Neural progenitor cell (in vitro differentiated cells): ENCODE data around the gene KCTD4. TPM values are rescaled to one million over a fixed set of nuclear protein-coding genes. Genes with fewer than 3 reads are reported as not detected.

ENCODE experiments used
- DNase-seq: peaks from one replicate; pipeline ENCODE4 v3.0.0-alpha.2; 2016; ENCODE audit warnings: low spot score
- H2AFZ ChIP-seq: fragments of 200-600 bp; sonication (generic); replicated peaks from 2 replicates; pipeline ENCODE4 v1.6.1; 2016; ENCODE audit warnings: antibody characterized with exemption
- H3F3A ChIP-seq: fragments of 200-600 bp; sonication (generic); 2 replicates; pipeline ENCODE4 v1.6.1; 2016; ENCODE audit warnings: antibody characterized with exemption, low read depth
- H3K27ac ChIP-seq: fragments of 200-600 bp; sonication (generic); 2 replicates; pipeline ENCODE4 v1.5.1; 2016; ENCODE audit warnings: mild to moderate bottlenecking
- H3K27me3 ChIP-seq: fragments of 200-600 bp; sonication (generic); 2 replicates; pipeline ENCODE4 v1.6.1; 2016; ENCODE audit warnings: mild to moderate bottlenecking, moderate library complexity
- H3K36me3 ChIP-seq: fragments of 200-600 bp; sonication (generic); 2 replicates; pipeline ENCODE4 v1.5.1; 2016
- H3K4me1 ChIP-seq: fragments of 200-600 bp; sonication (generic); 2 replicates; pipeline ENCODE4 v1.6.1; 2016; ENCODE audit warnings: mixed run types
- H3K4me2 ChIP-seq: fragments of 200-600 bp; sonication (generic); 2 replicates; pipeline ENCODE4 v1.6.1; 2016
- H3K4me3 ChIP-seq: fragments of 200-600 bp; sonication (generic); 2 replicates; pipeline ENCODE4 v1.5.1; 2016
- H3K79me2 ChIP-seq: fragments of 200-600 bp; sonication (generic); 2 replicates; pipeline ENCODE4 v1.6.1; 2016; ENCODE audit warnings: low read depth
- H3K9ac ChIP-seq: fragments of 200-600 bp; sonication (generic); 2 replicates; pipeline ENCODE4 v1.6.1; 2016
- H3K9me3 ChIP-seq: fragments of 200-600 bp; sonication (generic); 2 replicates; pipeline ENCODE4 v1.5.1; 2016; ENCODE audit warnings: low read depth
- H4K20me1 ChIP-seq: fragments of 200-600 bp; sonication (generic); 2 replicates; pipeline ENCODE4 v1.6.1; 2016; ENCODE audit warnings: low read depth
- H3K27ac Mint-ChIP-seq: 3 replicates; pipeline ENCODE4 v1.8.0; 2021; ENCODE audit warnings: mixed read lengths
- H3K27me3 Mint-ChIP-seq: 2 replicates; pipeline ENCODE4 v1.8.0; 2022; ENCODE audit warnings: low read depth, mild to moderate bottlenecking, inconsistent platforms, moderate library complexity, mixed read lengths; ENCODE audit not compliant: insufficient read depth
- H3K36me3 Mint-ChIP-seq: 3 replicates; pipeline ENCODE4 v1.8.0; 2021; ENCODE audit warnings: mixed read lengths
- H3K4me1 Mint-ChIP-seq: 3 replicates; pipeline ENCODE4 v1.8.0; 2021; ENCODE audit warnings: mixed read lengths
- H3K4me3 Mint-ChIP-seq: 3 replicates; pipeline ENCODE4 v1.8.0; 2021; ENCODE audit warnings: mild to moderate bottlenecking, moderate library complexity, mixed read lengths
- H3K9me3 Mint-ChIP-seq: 3 replicates; pipeline ENCODE4 v1.8.0; 2020; ENCODE audit warnings: mixed read lengths
- EZH2 ChIP-seq: fragments of 200-600 bp; sonication (generic); IDR thresholded peaks from 2 replicates; pipeline ENCODE4 v1.6.1; 2017; ENCODE audit warnings: antibody characterized with exemption, mild to moderate bottlenecking, moderate library complexity
- EZH2phosphoT487 ChIP-seq: fragments of 200-600 bp; sonication (generic); IDR thresholded peaks from 2 replicates; pipeline ENCODE4 v1.6.1; 2017; ENCODE audit warnings: antibody characterized with exemption
- total RNA-seq: library from RNA; depleted of rRNA; stranded (reverse); fragments of >200 nt; gene quantifications from 2 replicates; pipeline ENCODE4 v1.2.3, GENCODE V29; 2015; ENCODE audit warnings: low replicate concordance
- TF ChIP-seq, protein P1 (sequence below): fragments of 200-600 bp; sonication (generic); IDR thresholded peaks from 2 replicates; pipeline ENCODE4 v1.5.1; 2017; ENCODE audit warnings: antibody characterized with exemption, mild to moderate bottlenecking

Gene KCTD4
- total RNA-seq, 1 donor from 2014 or later, result not detected

DNA sequence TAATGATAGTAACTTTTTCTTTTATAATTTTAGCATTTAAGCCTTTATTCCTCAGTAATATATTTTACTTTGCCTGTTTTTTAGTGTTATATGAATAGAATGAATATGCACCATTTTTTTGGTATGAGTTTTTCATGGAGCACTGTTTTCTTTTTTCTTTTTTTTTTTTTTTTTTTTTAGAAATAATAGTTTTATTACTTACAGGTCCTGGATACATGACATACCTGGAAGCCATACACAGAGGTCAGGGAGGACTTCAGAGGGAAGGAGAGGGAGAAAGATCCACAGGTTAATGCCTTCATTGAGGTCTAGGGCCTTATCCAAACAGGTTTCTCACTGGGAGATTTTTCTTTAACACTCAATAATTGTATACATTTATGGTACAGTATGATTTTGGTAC is 26.4 kb downstream of the KCTD4 start:
- Histone ChIP-seq H3K4me3 (no peak overlapping the region), H3K9me3 (no peaks in the 10 kb centered on the region), H3K79me2 (peaks cover 23% of the 10 kb centered on the region), H3K27me3 (no peaks in the 10 kb centered on the region), H3K36me3 (no peaks in the 10 kb centered on the region), H3F3A (no peaks in the 10 kb centered on the region), H3K27ac (no peak overlapping the region), H3K4me2 (no peak overlapping the region), H2AFZ (no peak overlapping the region), H3K9ac (no peak overlapping the region), H3K4me1 (no peaks in the 10 kb centered on the region), H4K20me1 (no peaks in the 10 kb centered on the region)
- H3K27ac Mint-ChIP-seq, result no peak overlapping the region
- no peak for DNase-seq
- no peaks in the 10 kb centered on the region for H3K4me1 Mint-ChIP-seq
- TF ChIP-seq, protein P1, sequence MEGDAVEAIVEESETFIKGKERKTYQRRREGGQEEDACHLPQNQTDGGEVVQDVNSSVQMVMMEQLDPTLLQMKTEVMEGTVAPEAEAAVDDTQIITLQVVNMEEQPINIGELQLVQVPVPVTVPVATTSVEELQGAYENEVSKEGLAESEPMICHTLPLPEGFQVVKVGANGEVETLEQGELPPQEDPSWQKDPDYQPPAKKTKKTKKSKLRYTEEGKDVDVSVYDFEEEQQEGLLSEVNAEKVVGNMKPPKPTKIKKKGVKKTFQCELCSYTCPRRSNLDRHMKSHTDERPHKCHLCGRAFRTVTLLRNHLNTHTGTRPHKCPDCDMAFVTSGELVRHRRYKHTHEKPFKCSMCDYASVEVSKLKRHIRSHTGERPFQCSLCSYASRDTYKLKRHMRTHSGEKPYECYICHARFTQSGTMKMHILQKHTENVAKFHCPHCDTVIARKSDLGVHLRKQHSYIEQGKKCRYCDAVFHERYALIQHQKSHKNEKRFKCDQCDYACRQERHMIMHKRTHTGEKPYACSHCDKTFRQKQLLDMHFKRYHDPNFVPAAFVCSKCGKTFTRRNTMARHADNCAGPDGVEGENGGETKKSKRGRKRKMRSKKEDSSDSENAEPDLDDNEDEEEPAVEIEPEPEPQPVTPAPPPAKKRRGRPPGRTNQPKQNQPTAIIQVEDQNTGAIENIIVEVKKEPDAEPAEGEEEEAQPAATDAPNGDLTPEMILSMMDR, result no peak
- TF ChIP-seq EZH2 (no peak), EZH2phosphoT487 (no peak)
- H3K4me3 Mint-ChIP-seq, result no peak overlapping the region
- no peaks in the 10 kb centered on the region for H3K27me3 Mint-ChIP-seq
- H3K9me3 Mint-ChIP-seq, result no peaks in the 10 kb centered on the region
- peaks cover 21% of the 10 kb centered on the region for H3K36me3 Mint-ChIP-seq

DNA sequence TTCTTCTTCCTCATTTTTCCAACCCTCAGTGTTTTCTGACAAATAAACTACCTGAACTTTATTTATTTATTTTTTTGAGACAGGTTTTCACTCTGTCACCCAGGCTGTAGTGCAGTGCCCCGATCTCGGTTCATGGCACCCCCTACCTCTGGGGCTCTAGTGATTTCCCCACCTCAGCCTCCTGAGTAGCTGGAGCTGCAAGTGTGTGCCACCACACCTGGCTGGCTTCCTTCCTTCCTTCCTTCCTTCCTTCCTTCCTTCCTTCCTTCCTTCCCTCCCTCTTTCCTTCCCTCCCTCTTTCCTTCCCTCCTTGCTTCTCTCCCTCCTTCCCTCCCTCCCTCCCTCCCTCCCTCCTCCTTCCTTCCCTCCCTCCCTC is 32.3 kb downstream of the KCTD4 start:
- Histone ChIP-seq H3K4me2 (no peak overlapping the region), H3K36me3 (no peaks in the 10 kb centered on the region), H3K4me3 (no peak overlapping the region), H3F3A (no peaks in the 10 kb centered on the region), H3K9ac (no peak overlapping the region), H3K27ac (no peak overlapping the region), H3K9me3 (no peaks in the 10 kb centered on the region), H4K20me1 (no peaks in the 10 kb centered on the region), H2AFZ (no peak overlapping the region), H3K27me3 (no peaks in the 10 kb centered on the region), H3K4me1 (no peaks in the 10 kb centered on the region), H3K79me2 (peaks cover 7% of the 10 kb centered on the region)
- TF ChIP-seq, protein P1, result no peak
- TF ChIP-seq EZH2 (no peak), EZH2phosphoT487 (no peak)
- Mint-ChIP-seq H3K27me3 (no peaks in the 10 kb centered on the region), H3K4me1 (no peaks in the 10 kb centered on the region), H3K27ac (no peak overlapping the region), H3K9me3 (no peaks in the 10 kb centered on the region), H3K4me3 (no peak overlapping the region), H3K36me3 (peaks cover 23% of the 10 kb centered on the region)
- DNase-seq, result no peak

- no peak overlapping the region for H3K4me2 ChIP-seq
- no peaks in the 10 kb centered on the region for H3K36me3 ChIP-seq
- Mint-ChIP-seq H3K36me3 (peaks cover 23% of the 10 kb centered on the region), H3K27me3 (no peaks in the 10 kb centered on the region), H3K4me3 (no peak overlapping the region), H3K9me3 (no peaks in the 10 kb centered on the region), H3K4me1 (no peaks in the 10 kb centered on the region), H3K27ac (no peak overlapping the region)
- H3K27ac ChIP-seq, result no peak overlapping the region
- no peaks in the 10 kb centered on the region for H3K9me3 ChIP-seq
- H3F3A ChIP-seq, result no peaks in the 10 kb centered on the region
- TF ChIP-seq EZH2phosphoT487 (no peak), EZH2 (no peak)
- TF ChIP-seq, protein P1, result no peak
- no peaks in the 10 kb centered on the region for H4K20me1 ChIP-seq
- H2AFZ ChIP-seq, result no peak overlapping the region
- H3K4me1 ChIP-seq, result no peaks in the 10 kb centered on the region
- no peak overlapping the region for H3K4me3 ChIP-seq
- peaks cover 7% of the 10 kb centered on the region for H3K79me2 ChIP-seq
- H3K27me3 ChIP-seq, result no peaks in the 10 kb centered on the region
- no peak for DNase-seq
- H3K9ac ChIP-seq, result no peak overlapping the region
These were observed 33.0 kb downstream of the KCTD4 start for GRCh38 chr13:45167611-45168554.
